GM21723 (cell line): Measurements from ENCODE around the gene A4GNT.
A peak's percentile ranks its signal among the peaks of the same experiment; 100 is the strongest.
"Not testable (repeated sequence)": the region's sequence is repeated elsewhere in the genome, so short reads cannot be mapped to it uniquely, and the experiment has no call there.

Source experiments
- ATAC-seq: cut with Tn5 transposase; IDR thresholded peaks from one replicate; pipeline ENCODE4 v1.9.1; 2021; ENCODE audit warnings: mild to moderate bottlenecking, moderate library complexity; ENCODE audit not compliant: unreplicated experiment

The A4GNT gene

GRCh38 chr3:138132239-138132638 lies at the start of gene A4GNT:
Gene A4GNT, minus strand, starts transcription at chr3:138132390. Its CDS starts 1,134 bp downstream, at chr3:138131256.
- no peak for ATAC-seq

DNA sequence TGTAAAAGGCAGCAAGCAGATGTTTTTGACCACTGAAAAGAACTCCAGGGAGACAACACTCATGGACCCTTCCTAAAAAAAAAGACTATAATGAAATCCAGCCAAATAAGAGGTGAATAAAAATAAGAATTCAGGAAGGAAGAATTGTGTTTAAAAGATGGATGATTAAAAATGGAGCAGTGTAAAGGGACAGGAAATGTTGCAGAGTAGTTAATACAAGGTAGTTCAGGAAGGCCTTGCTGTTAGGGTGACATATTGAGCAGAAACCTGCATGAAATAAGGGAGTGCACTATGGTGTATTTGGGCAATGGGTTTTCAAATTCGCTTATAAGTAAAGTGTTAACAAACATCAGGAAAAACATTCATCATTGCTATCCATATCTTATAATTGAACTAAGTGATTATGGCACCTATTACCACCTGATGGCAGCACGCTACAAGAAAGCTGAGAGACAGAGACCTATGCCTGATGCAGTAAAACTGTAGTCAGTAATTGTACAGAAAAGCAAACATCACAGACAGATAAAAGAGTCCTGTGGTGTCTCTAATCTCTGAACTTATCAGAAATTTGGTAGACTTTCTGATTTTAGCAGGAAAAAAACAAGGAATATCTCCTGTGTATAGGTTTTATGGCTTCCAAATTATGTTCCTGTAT lies 48.3 kb upstream of the A4GNT start:
- peak; percentile 85 for ATAC-seq

DNA sequence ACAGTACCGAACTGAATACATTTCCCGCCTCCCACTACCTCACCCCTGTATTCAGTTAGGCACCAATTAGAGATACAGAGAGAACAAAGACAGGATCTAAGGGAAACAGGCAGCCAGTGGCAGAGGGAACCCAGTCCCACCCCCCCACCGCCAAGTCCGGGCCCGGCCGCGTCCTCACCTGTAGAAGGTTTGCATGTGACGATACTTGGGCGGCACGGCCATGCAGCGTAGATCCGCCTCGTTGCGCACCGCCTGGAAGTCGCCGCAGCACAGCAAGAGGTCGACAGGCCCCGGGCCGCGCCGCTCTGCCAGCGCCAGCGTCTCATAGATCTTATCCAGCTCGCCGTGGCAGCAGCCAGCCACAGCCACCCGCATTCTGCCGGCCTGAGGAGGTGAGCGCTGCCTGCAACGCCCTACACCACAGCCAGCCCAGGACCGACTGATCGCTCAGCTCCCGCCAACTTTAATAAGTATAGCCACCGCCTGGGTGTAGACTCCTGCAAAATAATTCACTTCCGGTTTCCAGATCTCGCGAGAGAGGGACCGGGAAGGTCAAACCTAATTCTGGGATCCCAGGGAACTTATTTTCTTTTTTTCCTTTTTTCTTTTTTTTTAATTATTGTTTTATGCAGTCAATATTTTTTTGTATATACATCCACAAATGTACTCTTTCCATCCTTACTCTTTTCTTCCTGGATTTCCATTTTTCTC lies 42.4 kb upstream of the A4GNT start, which contains the start of gene DBR1:
Gene DBR1 (minus strand): TSS at position 501 of the 711 bp plus-strand sequence. CDS start 126 bp downstream, at position 375.
- peak; percentile 93 for ATAC-seq

DNA sequence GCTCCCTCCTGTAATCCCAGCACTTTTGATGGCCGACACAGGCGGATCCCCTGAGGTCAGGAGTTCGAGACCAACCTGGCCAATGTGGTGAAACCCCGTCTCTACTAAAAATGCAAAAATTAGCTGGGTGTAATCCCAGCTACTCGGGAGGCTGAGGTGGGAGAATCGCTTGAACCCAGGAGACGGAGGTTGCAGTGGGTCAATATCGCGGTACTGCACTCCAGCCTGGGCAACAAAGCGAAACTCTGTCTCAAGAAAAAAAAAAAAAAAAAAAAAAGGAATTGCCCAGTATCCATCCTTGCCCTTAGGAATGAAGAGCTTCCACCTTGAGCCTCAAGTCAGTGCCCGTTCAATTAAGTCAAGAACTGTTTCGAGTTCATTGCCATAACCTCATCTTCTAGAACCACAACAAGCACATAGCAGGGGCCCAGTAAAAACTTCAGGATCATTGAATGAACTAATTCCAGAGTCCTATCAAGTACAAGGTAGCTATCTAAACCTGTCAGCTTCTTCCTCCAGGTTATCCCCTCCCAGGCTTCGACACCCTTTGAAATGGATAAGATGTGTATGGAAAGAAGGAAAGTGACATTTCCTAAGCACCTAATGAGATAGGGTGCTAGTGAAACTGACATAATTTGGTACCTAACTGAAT lies 41.7 kb upstream of the A4GNT start:
- ATAC-seq: no peak

GRCh38 chr3:138172625-138173024 lies 40.4 kb upstream of the A4GNT start:
- ATAC-seq: no peak

DNA sequence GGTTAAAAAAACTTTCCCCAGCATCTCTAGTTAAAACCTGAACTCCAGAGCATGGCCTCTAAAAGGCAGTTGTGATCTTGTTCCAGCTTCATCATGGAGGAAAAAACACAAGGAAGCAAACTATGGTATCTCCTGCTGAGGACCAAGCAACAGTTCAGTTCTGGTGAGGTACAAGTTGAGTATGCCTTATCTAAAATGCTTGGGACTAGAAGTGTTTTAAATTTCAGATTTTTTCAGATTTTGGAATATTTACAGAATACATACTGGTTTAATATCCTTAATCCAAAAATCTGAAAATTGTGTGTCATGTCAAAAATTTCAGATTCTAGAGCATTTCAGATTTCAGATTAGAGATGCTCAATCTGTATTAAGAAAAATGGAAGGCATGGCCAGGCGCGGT lies 32.9 kb upstream of the A4GNT start:
- ATAC-seq: no peak

DNA sequence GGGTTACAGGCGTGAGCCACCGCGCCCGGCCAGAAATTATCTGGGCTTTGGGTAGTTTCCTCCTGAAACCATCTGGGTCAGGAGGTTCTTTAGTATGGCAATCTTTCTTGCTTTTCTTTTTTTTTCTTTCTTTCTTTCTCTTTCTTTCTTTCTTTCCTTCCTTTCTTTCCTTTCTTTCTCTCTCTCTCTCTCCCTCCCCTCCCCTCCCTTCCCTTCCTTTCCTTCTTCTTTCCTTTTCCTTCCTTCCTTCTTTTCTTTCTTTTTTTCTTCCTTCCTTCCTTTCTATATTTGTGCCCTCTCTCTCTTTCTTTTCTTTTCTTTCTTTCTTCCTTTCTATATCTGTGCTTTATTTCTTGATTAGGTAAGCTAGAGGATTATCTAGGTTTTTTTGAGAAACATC lies 25.6 kb upstream of the A4GNT start:
- no peak for ATAC-seq

DNA sequence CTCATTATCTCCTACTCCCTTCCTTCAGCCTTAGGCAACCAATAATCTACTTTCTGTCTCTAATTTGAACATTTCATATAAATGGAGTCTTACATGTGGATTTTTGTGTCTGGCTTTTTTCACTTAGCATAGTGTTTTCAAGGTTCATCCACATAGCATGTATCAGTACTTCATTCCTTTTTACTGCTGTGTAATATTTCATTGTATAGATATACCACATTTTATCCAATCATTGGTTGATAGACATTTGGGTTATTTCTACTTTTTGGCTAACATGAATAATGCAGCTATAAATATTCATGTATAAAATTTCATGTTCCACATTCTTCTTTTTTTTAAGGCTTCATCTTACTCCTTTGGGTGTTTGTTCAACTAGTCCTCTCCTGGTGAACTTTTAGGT lies 22.3 kb upstream of the A4GNT start:
- no peak for ATAC-seq

DNA sequence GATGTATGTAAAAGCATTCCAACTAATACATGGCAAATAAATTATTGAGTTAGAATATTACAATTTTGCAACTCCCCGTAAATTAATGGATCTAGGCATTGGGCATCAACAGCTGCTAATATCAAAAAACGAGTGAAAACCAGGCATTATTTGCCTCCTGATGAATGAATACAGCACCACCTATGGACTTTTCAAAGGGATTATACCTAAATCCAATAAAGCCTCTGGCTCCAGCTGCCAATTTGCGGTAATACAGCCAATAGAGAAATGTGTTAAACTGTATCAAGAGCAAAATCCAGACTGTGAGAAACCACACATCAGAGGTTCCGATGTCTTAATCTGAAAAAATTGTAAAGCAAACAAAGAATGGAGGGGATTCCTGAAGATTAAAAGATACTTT lies 16.3 kb upstream of the A4GNT start:
- no peak for ATAC-seq

DNA sequence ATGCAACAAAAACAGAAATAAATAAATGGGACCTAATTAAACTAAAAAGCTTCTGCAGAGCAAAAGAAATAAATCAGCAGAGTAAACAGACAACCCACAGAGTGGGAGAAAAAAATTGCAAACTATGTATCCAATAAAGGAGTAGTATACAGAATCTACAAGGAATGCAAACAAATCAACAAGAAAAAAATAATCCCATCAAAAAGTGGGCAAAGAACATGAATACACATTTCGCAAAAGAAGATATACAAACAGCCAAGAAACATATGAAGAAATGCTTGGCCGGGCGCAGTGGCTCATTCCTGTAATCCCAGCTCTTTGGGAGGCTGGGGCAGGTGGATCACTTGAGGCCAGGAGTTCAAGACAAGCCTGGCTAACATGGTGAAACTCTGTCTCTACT lies 10.0 kb upstream of the A4GNT start:
- ATAC-seq: not testable (repeated sequence)

DNA sequence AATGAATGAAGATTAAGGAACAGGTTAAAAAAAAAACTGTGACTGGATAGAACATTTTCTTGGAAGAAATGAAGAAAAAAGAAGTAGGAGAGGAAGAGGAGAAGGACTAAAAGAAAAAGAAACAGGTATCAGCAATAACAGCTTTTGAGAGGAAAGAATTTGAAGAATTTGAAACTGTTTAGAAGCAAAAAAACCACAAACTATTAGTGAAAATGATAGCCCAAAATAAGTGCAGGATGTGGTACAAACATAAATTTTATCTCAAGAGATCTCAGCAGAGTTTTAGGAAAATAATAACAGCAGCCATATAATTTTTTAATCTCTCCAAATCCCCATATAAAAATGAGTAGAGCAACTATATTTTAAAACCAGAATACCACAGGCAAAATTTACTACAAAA lies 8.8 kb upstream of the A4GNT start:
- ATAC-seq: no peak

DNA sequence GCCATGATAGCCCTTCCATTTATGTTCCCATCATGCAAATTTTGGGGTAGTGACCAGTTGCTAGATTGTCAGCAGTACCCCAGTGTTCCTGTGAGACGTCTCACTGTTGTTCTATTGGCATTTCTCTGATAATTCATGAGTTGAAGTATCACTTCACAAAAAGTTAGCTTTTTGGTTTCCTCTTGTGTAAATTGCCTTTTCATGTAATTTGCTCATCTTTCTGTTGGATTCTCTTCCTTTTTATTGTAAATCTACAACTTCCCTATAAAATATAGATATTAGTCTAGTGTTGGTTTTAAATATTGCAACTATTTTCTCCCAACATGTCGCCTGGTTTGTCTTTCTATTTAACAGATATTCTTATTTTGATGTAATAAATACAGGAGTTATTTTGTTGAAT lies 7.5 kb upstream of the A4GNT start:
- no peak for ATAC-seq

- no peak for ATAC-seq
These were observed 5.7 kb upstream of the A4GNT start for GRCh38 chr3:138137861-138138260.

- no peak for ATAC-seq
These were observed 4.0 kb upstream of the A4GNT start for GRCh38 chr3:138136201-138136600.

- ATAC-seq: no peak
These were observed 3.6 kb upstream of the A4GNT start for GRCh38 chr3:138135833-138136194.

DNA sequence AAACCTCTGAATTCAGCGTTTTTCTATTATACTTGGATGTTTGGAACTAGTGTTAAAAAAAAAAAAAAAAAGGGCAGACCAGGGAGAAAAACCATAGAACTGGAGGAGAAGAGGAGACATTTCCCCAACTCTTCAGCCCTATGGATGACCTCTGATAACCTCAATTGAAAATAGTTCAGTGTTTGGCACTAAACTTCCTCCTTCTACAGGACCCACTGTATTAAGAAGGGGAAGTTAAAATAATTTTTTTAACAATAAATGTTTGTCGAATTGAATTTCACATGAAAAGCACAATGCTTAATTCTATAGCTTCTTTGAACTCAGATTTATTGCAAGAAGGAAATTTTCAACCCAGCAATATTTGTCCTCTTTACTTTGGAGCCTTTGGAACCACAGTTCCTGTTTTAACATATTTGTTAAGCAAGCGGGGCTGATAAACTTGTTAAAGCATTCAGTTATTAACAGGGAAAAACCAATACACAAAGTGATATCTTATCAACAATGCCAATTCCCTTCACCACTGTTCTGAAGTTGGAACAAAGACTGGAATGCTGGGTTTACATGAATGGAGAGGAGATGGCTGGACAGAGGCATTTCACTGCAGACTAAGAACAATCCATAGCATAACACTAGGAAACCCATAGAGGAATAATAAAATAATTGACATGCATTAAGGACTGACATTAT lies 3.1 kb upstream of the A4GNT start:
- ATAC-seq: no peak

DNA sequence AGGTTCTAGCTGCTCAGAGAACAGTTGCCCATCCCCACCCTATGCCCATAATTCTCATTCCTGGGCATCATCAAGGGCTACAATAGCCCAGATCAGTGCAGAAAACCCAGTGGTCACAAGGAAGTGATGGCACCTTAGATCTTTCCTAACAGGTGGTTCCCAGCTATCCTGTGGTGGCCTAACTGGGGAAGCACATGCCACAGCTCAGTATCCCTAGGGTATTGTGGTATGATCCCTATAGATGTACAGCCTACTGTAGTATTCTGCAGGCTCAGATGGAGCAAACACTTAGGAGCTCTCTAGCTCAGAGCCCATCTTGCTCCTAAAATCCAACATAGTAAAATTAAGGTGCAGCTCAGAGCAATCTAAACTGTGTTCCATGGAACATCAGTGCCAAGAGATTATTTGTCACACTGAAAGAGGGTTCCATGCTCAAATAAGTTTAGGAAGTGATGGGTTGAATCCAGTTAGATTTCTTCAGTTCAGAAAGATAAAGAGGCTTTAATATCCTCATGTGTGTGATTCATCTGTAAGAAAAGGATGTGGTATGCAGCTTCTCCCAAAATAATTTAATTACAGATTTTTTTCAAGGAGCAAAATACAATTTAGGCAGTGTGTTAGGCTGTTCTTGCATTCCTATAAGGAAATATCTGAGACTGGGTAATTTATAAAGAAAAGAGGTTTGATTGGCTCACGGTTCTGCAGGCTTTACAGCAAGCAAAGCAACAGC lies 4.4 kb downstream of the A4GNT start:
- no peak for ATAC-seq

DNA sequence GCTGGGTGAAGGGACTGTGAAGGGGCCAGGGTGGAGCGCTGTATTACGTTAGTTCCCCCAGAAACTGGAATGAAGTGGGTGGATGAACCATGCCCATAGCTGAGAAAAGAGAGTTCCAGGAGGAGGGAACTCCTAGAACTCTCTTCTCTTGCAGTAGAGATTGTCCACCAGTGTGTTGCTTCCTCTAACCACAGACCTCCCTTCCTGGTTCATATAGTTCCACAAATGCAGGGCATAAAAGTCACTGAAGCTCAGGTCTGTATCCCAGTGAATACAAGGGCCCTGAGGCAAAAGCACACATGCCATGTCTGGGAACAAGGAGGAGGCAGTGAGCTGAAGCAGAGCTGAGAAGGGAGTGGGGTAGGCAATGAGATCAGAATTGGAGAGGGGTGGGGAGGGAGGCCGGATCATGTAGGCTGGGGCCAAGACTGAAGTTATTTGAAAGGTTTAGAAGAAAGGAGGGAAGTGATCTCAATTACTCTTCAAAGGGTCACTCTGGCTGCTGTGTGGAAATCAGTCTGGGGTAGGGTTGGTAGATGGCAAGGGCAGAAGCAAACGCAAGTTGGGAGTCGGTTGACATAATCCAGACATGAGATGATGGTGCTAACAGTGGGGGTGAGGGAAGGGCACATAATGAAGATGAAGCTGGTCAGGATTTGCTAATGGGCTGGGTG lies 6.5 kb downstream of the A4GNT start:
- ATAC-seq: no peak

DNA sequence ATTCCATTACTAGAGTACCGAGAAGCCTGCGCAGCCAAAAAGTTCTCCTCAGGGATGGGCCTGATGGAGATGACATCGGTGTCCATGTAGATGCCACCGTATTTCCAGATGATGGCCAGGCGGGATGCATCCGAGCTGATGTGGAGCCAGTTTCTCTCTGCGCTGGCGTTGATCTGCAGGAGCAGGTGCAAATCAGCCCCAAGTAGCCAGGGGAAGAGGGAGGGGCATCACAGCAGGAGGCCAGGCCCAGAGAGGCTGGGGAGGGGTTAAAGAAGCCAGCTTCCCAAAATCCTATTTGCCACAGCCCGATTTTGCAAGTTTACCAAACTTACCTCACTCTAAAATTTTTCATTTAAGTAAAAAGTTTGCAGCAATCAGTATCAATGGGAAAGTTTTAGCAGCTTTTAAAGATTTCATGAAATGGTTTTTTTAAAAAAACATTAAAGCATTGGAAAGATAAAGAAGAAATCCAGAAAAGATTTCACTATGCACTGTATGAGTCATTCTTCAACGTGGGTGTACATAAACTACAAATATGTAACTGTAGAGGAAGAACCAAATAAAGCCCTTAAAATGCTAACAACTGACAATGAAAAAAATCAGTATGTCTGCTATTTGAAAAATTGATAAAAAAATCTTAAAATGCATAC lies 7.4 kb downstream of the A4GNT start:
- no peak for ATAC-seq

DNA sequence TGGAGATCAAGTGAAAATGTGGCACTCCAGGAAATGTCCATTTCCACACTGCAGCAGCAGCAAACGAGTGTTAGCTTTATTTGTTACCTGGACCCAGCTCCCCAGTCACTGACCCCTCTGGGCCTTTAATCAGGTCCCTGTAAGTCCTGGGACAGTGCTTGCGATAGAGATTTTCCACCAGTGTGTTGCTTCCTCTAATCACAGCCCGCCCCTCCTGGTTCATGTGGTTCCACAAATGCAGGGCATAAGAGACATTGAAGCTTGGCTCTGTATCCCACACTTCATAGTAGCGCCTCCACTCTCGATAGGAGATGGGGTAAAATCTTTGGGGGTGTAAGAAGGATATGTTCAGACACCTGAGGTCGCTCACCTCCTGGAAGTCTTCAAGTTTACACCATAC lies 8.0 kb downstream of the A4GNT start:
- ATAC-seq: no peak
